Adrenal gland (tissue), 12 donors: ENCODE measurements around the gene C19orf73. TPM values are rescaled to one million over a fixed set of nuclear protein-coding genes. Genes with fewer than 3 reads are reported as not detected.
"Not testable (repeated sequence)": the region's sequence is repeated elsewhere in the genome, so short reads cannot be mapped to it uniquely, and the experiment has no call there.

Experiments used
- DNase-seq, 7 donors: peaks; one replicate each; pipeline ENCODE4 v3.0.0-alpha.2; 2019 to 2020
- H3K27ac ChIP-seq, 5 donors: fragments of 200-600 bp; sonication (generic) in 4 of 5; 1 replicate in 3 of 5; 2 replicates in 2 of 5; pipeline versions ENCODE4 v1.5.1 to v1.8.0; 2016 to 2020; ENCODE audit warnings: mild to moderate bottlenecking in 1 of 5
- H3K27me3 ChIP-seq: fragments of 200-600 bp; 2 replicates; pipeline ENCODE4 v1.8.0; 2021
- H3K36me3 ChIP-seq, 2 donors: fragments of 200-600 bp; replicated peaks in 1 of 2; 1 replicate in 1 of 2; 2 replicates in 1 of 2; pipeline versions ENCODE4 v1.5.1 to v1.8.0; 2018 to 2022
- H3K4me1 ChIP-seq, 2 donors: fragments of 200-600 bp; replicated peaks in 1 of 2; 1 replicate in 1 of 2; 2 replicates in 1 of 2; pipeline versions ENCODE4 v1.5.1 to v1.8.0; 2018 to 2021
- H3K4me3 ChIP-seq, 4 donors: fragments of 200-600 bp; sonication (generic) in 3 of 4; one replicate each; pipeline ENCODE4 v1.5.1; 2016 to 2018
- H3K9me3 ChIP-seq, 3 donors: fragments of 200-600 bp; sonication (generic) in 1 of 3; replicated peaks in 1 of 3; 1 replicate in 2 of 3; 2 replicates in 1 of 3; pipeline versions ENCODE4 v1.5.1 to v1.8.0; 2016 to 2021
- CTCF ChIP-seq, 6 experiments: fragments of 450-650 bp in 4 of 6; fragments of 200-600 bp in 2 of 6; sonication (generic) in 1 of 6; IDR thresholded peaks; 1 replicate in 5 of 6; 2 replicates in 1 of 6; pipeline versions ENCODE4 v1.5.1 to v1.8.0; 2016 to 2021; ENCODE audit warnings: antibody characterized with exemption in 6 of 6, mild to moderate bottlenecking in 2 of 6, moderate library complexity in 1 of 6
- POLR2A ChIP-seq, 2 donors: fragments of 450-650 bp; IDR thresholded peaks; one replicate each; pipeline ENCODE4 v1.6.1; 2017; ENCODE audit warnings: antibody characterized with exemption in 2 of 2, mild to moderate bottlenecking in 2 of 2, moderate library complexity in 1 of 2
- WGBS, 4 donors: extraction: QIAGEN DNeasy Blood & Tissue Kit in 2 of 4; methylation state at CpG; one replicate each; pipeline versions ENCODE4 v1.1.5 to v1.1.7; 2013 to 2017; 5-methylcytosine and 5-hydroxymethylcytosine counted together
- intact Hi-C, 2 donors: fragments of 100-400 bp; cut with DNase I; formaldehyde crosslinking; loops; one replicate each; pipeline versions ENCODE4 v1.14.1 to v1.15.0; 2022 to 2023
- polyA plus RNA-seq, 3 donors: library from polyadenylated mRNA; stranded (reverse); fragments of 200-250 nt in 2 of 3; fragments of 350-450 nt in 1 of 3; fragmentation: Illumina TruSeq in 1 of 3; extraction: RNeasy Lipid Tissue Mini Kit (QIAGEN cat#74804) in 1 of 3; gene quantifications; one replicate each; pipeline ENCODE4 v1.2.3, GENCODE V29; 2013 to 2014
- total RNA-seq, 9 donors: library from RNA; depleted of rRNA in 4 of 9; stranded (reverse); fragments of >200 nt in 4 of 9; fragments of 120-200 nt in 1 of 9; fragmentation: NEBNext Ultra II Directional in 1 of 9; extraction: Animal tissue kit (Norgen Biotek cat#: 25700) in 1 of 9; gene quantifications; one replicate each; pipeline versions ENCODE4 v1.1.0 to v1.2.4, GENCODE V29; 2013 to 2023
- donor health status: healthy with polysubstance abuse.
- donor health status: Bipolar disorder and iron deficiency.
- donor health status: DM: yes; HTN: yes; CAD: no.
- donor health status: DM: no; HTN: no; CAD: no.
- donor health status: DM: no; HTN: no; CAD: no.
- donor health status: DM: yes; HTN: yes; CAD: no.

The C19orf73 gene
- total and polyA plus RNA-seq, 12 donors, result 0.94 to 8.2 (median 1.8) TPM

DNA sequence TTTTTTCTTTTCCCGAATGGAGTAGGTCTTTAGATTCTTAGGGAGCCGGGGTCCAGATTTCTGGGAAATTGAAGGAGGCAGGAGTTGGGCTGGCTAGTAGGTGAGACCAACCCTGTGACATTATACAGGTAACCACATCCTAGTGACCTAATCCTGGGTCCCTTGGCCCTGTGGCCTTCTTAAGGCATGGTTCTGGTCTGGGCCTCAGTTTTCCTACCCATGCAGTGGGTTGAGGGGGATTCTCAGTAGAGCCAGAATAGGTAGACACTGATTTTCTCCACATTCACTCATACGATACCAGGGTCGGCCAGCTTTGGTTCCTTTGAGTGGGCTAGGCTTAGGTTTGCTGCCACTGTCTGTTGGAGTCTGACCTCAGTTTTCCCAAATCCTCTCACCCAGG lies 7.6 kb upstream of the C19orf73 start:
- 73 to 87% (median 84%) methylated on average over 4 of the region's 4 CpGs for WGBS, 4 donors
- TF ChIP-seq CTCF (IDR thresholded peaks at IDR 0.05) (no peak), POLR2A (IDR thresholded peaks at IDR 0.05) (no peak)
- intact Hi-C loops, result no loop called here

GRCh38 chr19:49125025-49125731 lies 6.2 kb upstream of the C19orf73 start:
- Histone ChIP-seq H3K9me3 (no peaks in the 10 kb centered on the region), H3K36me3 (no peaks in the 10 kb centered on the region), H3K4me3 (no peak overlapping the region), H3K4me1 (peaks cover 0 to 13% of the 10 kb centered on the region in 2 donors), H3K27ac (no peak overlapping the region), H3K27me3 (no peaks in the 10 kb centered on the region)
- 63 to 75% (median 64%) methylated on average over 6 to 23 of the region's 23 CpGs for WGBS, 4 donors
- intact Hi-C loops, result no loop called here
- no peak for TF ChIP-seq POLR2A (IDR thresholded peaks at IDR 0.05)
- no peak for TF ChIP-seq CTCF (IDR thresholded peaks at IDR 0.05)
- DNase-seq, result no peak

More for the DNA sequence above, 7.6 kb upstream of the C19orf73 start:
- H3K9me3 ChIP-seq, result no peaks in the 10 kb centered on the region
- H3K4me3 ChIP-seq, result no peak overlapping the region
- H3K4me1 ChIP-seq, result peaks cover 0 to 10% of the 10 kb centered on the region in 2 donors
- no peak for DNase-seq
- no peaks in the 10 kb centered on the region for H3K27me3 ChIP-seq
- no peaks in the 10 kb centered on the region for H3K36me3 ChIP-seq
- no peak overlapping the region for H3K27ac ChIP-seq

DNA sequence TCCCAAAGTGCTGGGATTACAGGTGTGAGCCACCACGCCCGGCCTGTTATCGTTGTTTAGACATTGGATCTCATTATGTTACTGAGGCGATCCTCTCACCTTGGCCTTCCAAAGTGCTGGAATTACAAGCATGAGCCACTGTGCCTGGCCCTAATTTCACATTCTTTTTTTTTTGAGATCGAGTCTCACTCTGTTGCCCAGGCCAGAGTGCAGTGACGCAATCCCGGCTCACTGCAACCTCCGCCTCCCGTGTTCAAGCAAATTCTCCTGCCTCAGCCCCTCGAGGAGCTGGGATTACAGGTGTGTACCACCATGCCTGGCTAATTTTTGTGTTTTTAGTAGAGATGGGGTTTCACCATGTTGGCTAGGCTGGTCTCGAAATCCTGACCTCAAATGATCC lies 4.3 kb upstream of the C19orf73 start:
- 82 to 95% (median 90%) methylated on average over 11 of the region's 11 CpGs for WGBS, 4 donors
- H3K9me3 ChIP-seq, H3K27ac ChIP-seq, H3K4me3 ChIP-seq, H3K27me3 ChIP-seq, H3K36me3 ChIP-seq, DNase-seq, intact Hi-C loops: not testable (repeated sequence)
- H3K4me1 ChIP-seq, result peaks cover 14 to 19% of the 10 kb centered on the region in 2 donors

DNA sequence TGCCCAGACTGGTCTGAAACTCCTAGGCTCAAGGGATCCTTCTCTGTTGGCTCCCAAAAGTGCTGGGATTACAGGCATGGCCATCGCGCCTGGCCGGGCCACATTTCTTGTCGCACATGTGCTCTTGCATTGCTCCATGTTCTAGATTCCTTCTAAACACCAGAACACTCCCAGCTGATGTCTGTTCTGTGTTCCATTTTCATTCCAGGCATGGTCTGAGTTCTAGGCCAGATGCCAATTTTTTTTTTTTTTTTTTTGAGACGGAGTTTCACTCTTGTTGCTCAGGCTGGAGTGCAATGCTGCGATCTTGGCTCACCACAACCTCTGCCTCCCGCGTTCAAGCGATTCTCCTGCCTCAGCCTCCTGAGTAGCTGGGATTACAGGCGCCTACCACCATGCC lies 2.9 kb upstream of the C19orf73 start:
- peaks cover 19 to 24% of the 10 kb centered on the region in 2 donors for H3K4me1 ChIP-seq
- 78 to 83% (median 82%) methylated on average over 10 of the region's 10 CpGs for WGBS, 4 donors
- H3K4me3 ChIP-seq, H3K27me3 ChIP-seq, H3K9me3 ChIP-seq, intact Hi-C loops, DNase-seq, H3K27ac ChIP-seq, H3K36me3 ChIP-seq: not testable (repeated sequence)

- Histone ChIP-seq H3K4me1 (peaks cover 19 to 24% of the 10 kb centered on the region in 2 donors), H3K9me3 (no peaks in the 10 kb centered on the region), H3K27me3 (no peaks in the 10 kb centered on the region), H3K36me3 (no peaks in the 10 kb centered on the region), H3K27ac (no peak overlapping the region), H3K4me3 (no peak overlapping the region)
- WGBS, 4 donors, result 91 to 97% (median 95%) methylated on average over 2 of the region's 2 CpGs
- no peak for TF ChIP-seq POLR2A (IDR thresholded peaks at IDR 0.05)
- no peak for TF ChIP-seq CTCF (IDR thresholded peaks at IDR 0.05)
- intact Hi-C loops, result no loop called here
- no peak for DNase-seq
These were observed 1.9 kb upstream of the C19orf73 start for GRCh38 chr19:49120868-49121267.
